Measurements from ENCODE around the gene COL17A1.

COL17A1 gene

GRCh38 chr10:104033966-104034365, 51.7 kb downstream of the COL17A1 start:
- no peak for DNase-seq (ENCODE audit: low read depth in 1 of 2, low spot score in 1 of 2)

DNA sequence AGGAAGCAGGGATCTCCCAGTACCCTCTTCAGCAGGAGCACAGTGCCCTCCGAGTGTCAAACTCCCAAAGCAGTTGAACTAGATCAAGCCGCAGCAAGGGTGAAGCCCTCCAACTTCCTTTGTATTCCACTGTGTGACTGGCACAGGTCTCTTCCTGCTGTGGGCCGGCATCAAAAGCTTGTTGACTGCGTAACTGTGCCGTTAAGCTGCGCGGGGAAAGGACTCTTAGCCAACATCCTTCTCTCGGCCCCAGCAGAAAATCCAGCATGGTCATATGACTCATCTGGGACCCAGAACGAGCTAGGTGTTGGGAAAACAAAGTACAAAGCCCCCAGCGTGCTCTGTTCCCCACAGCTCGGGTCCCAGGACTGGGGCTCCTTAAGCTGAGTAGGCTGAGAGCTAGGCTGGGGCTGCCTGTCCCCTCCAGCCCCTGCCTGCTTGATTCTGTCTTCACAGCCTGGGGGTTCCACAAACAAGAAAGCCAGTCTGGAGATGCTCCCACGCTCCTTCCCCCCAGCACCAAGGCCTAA, 52.2 kb downstream of the COL17A1 start:
- no peak for DNase-seq (ENCODE audit: low read depth in 1 of 2, low spot score in 1 of 2)

DNA sequence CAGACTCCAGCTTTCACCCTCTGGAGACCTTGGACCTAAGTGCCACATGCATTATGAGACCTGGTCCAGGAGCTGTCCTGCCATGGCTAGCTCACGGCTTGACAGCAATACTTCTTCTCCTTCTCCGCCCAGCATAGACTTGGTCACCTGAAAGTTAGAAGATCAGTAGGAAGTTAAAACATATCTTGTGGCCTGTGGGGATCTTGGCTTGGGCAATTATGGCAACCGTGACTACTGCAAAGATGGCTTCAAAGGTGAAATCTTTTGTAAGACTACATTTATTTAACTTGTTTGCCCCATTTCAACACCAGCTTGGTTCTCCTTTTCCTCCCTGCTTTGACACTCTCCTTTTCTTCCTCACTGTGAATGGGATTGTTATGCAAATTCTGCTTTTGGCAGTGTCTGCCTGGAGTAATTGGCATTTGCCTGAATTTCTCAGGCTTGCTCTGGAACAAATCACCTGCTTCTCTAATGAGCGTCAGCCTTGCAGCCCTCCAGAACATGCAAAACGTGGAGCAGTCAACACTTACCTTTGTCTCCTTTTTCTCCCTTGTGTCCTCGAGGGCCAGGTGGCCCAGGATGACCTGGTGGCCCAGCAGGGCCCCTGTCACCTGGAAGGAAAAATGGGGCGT, 53.4 kb downstream of the COL17A1 start:
- no peak for DNase-seq (ENCODE audit: low read depth in 1 of 2, low spot score in 1 of 2)

DNA sequence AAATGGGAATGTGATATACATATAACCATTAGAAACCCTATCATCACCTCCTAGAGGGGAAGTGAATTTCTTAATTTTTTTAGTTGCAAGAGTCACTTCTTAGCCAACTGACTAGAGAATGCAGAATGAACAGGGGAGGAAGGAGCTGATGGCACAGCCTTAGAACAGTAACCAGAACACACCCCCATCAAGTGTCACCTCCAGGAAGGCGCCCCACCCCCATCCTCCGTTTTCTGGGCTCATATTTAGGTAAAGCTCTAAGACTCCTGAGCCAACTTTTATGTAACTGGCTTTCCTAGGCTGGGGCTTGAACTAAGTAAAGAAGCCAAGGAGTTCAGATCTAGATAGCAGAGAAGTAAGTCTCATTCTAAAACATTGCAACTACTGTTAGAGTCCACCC, 54.0 kb downstream of the COL17A1 start:
- no peak for DNase-seq (ENCODE audit: low read depth in 1 of 2, low spot score in 1 of 2)

DNA sequence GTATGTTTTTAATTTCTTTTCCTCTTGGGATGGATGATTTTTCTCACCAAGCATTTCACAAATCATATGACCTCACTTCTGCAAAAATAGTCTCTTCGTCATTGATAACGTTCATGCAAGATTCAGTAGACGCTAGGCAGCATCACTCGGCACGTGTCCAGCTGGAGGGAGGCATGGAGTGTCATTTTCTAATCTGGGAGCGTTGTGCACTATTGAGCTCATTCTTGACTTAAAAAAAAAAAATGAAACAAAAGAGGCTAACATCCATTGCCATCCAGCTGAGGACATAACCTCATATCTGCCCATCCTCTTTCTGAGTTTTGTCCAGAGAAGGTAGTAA, 56.2 kb downstream of the COL17A1 start:
- DNase-seq (ENCODE audit: low read depth in 1 of 2, low spot score in 1 of 2), result no peak

GRCh38 chr10:104028823-104029520, 56.7 kb downstream of the COL17A1 start:
- DNase-seq (ENCODE audit: low read depth in 1 of 2, low spot score in 1 of 2), result no peak

DNA sequence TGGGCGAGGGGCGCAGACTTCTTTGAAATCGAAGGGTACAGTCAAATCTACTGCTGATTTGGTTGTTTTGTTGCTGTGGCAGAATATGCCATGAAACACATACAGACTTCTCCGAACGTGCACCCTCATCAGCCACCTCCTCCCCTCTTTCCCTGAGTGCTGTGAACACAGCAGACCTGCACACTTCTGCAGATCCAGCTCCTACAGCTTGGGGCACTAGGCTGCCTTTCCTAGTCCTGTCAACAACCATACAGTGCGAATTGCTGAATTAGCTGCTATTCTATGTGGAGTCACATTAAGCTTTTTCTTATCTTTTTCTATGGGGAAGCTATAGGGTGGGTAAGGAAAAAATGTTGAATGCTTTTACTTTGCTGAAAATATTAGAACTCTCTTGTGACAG, 57.5 kb downstream of the COL17A1 start:
- DNase-seq (ENCODE audit: low read depth in 1 of 2, low spot score in 1 of 2), result no peak

DNA sequence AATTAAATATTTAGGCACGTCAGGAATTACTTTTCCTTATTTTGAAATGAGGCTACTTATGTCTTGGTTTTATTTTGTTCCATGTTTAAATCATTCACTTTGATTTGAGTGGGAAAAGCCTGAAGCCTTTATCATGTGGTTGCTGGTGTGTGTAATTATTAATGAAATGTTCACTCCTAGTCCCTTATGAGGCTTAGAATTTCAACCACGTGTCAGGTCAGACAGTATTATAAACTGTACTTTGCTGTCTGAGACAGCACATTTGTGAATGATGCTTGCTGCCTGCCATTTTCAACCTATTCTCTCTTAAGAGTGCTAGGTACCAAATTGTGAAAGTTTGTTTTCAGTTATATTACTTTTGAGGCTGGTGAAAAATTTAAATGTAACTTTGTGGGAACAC, 58.9 kb downstream of the COL17A1 start:
- DNase-seq (ENCODE audit: low read depth in 1 of 2, low spot score in 1 of 2), result no peak

DNA sequence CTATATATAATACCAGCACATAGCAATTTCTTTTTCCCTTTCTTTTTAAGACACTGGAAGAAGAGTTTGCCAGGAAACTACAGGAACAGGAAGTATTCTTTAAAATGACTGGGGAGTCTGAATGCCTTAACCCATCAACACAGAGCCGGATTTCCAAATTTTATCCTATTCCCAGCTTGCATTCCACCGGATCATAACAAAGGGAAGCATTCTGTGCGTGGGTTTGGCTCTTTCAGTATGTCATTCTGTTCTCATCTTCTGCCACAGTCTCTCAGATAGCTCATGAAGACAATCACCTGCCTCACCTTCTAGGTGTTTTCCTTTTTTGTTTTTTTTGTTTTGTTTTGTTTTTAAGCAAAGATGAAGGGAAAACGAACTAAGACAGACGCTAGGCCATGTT, 60.2 kb downstream of the COL17A1 start:
- no peak for DNase-seq (ENCODE audit: low read depth in 1 of 2, low spot score in 1 of 2)

- no peak for DNase-seq (ENCODE audit: low read depth in 1 of 2, low spot score in 1 of 2)
Observed at GRCh38 chr10:104022026-104022425, 63.7 kb downstream of the COL17A1 start.

DNA sequence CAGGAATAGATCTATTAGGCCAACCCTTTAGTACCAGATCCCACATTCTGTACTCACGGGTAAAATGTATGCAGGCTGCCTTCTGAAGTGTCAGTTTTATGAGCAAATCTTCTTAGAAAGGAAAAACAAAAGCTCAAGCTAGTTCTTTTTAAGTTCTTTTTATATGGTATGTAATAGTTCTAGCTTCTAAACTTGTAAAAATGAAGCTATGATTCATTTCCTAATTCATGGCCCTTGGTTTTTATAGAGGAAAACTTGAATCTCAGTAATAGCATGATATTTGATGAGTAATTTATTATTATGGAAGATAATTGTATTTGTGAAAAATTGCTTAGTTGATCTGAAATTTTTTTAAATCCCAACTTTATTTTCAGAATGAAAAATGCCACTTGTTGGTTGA, 64.4 kb downstream of the COL17A1 start:
- no peak for DNase-seq (ENCODE audit: low read depth in 1 of 2, low spot score in 1 of 2)

GRCh38 chr10:104020020-104020419, 65.7 kb downstream of the COL17A1 start:
- no peak for DNase-seq (ENCODE audit: low read depth in 1 of 2, low spot score in 1 of 2)

- no peak for DNase-seq (ENCODE audit: low read depth in 1 of 2, low spot score in 1 of 2)
Observed at GRCh38 chr10:104018471-104018870, 67.2 kb downstream of the COL17A1 start.

DNA sequence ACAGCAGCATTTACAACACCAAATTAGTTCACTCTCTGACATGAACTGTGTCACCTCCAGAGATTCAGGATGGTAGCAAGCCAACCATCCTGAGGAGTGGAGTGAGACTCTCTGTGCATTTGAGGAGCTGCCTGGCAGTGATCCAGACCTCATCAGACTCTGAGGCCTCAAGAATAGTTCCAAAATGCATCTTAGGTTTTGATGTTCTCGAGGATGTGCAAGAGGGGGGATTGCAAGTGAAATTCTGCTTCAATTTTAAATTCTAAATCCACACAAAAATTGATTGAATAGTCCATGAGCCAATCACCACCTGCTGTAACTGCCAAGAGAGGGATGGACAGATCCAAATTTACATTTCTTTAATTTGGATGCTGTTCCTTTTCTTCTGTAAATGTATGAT, 69.0 kb downstream of the COL17A1 start:
- DNase-seq (ENCODE audit: low read depth in 1 of 2, low spot score in 1 of 2), result no peak

DNA sequence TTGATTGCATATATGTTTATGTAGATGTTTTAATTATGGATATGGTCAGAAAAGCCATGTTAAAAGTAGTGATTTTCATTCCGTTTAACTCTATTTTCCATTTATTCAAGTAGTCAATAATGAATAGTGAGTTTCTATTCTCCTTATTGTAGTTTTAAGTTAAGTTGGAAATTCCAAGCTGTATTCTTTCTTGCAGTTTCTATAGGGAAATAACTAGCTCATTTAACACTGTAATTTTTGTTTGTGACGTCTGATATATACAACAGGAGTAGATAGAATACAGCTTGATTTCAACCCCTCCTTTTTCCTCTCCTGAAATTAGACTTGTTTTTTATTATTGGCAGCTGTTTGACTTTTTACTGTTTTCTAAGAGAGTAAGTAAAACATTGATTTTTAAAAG, 71.5 kb downstream of the COL17A1 start:
- no peak for DNase-seq (ENCODE audit: low read depth in 1 of 2, low spot score in 1 of 2)

DNA sequence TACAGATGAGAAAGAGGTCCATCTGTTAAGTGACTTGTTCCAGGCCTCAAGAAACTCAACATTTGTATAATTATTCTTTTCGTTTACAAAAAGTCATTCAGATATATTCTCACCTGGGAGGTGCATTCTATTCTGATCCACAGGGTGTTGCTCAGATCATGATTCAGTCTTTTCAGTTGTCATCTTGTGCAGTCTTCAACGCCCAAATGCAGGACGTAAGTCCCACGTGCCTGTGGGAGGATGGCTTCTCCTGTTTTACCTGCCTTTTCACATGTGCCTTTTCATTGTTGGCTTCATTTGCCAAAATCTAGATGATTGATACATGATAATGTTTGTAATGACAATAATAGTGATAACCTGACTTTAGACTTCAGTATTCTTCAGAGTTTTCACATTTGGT, 72.2 kb downstream of the COL17A1 start:
- DNase-seq (ENCODE audit: low read depth in 1 of 2, low spot score in 1 of 2), result no peak

- no peak for DNase-seq (ENCODE audit: low read depth in 1 of 2, low spot score in 1 of 2)
Observed at GRCh38 chr10:104011904-104012303, 73.8 kb downstream of the COL17A1 start.

DNA sequence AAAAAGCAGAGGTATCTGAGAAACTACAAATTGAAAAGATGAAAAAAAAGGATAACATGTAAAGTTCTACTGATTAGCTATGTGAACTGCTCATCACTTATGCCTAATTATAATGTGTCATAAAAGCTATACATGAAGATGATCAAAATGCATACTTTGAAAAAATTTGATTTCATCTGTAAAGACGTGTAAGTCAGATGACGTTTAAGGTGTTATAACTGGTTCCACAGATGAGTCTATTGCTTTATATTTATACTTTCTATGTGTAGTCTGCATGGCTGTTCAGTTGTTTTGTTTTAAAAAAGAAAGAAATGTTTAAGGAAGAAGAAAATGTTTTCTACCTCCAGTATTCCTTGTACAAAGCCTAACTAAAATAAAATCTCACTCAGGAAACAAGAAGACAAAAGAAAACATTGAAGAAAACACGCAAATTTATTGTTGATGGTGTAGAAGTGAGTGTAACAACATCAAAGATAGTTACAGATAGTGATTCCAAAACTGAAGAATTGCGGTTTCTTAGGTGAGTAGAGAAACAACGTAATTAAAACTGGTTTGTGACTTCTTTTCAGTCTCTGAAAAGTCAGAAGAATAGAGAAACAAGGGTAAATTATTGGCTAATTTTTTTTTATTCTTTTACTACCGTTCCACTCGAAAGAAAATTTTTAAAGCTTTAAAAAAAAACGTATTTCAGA, 80.4 kb downstream of the COL17A1 start:
- no peak for DNase-seq (ENCODE audit: low read depth in 1 of 2, low spot score in 1 of 2)

DNA sequence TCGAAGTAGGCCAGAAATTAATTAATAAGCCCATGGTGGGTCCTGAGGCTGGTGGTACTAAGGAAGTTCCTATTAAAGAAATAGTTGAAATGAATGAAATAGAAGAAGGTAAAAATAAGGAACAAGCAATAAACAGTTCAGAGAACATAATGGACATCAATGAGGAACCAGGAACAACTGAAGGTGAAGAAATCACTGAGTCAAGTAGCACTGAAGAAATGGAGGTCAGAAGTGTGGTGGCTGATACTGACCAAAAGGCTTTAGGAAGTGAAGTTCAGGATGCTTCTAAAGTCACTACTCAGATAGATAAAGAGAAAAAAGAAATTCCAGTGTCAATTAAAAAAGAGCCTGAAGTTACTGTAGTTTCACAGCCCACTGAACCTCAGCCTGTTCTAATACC, 82.8 kb downstream of the COL17A1 start:
- no peak for DNase-seq (ENCODE audit: low read depth in 1 of 2, low spot score in 1 of 2)

DNA sequence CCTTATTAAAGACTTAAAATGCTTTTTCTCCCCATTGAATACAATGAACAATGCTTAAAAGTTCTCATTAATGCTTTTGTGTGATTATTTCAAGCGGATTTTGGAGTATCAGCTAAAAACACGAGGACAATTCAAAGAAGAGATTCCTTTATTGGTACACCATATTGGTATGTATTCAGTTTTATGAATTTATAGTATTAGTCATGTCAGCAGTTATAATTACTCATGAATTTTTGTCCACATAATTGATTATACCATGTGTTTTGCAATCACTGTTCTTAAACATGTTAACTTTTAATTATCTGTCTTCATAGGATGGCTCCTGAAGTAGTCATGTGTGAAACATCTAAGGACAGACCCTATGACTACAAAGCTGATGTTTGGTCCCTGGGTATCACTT, 86.9 kb downstream of the COL17A1 start:
- no peak for DNase-seq (ENCODE audit: low read depth in 1 of 2, low spot score in 1 of 2)

DNA sequence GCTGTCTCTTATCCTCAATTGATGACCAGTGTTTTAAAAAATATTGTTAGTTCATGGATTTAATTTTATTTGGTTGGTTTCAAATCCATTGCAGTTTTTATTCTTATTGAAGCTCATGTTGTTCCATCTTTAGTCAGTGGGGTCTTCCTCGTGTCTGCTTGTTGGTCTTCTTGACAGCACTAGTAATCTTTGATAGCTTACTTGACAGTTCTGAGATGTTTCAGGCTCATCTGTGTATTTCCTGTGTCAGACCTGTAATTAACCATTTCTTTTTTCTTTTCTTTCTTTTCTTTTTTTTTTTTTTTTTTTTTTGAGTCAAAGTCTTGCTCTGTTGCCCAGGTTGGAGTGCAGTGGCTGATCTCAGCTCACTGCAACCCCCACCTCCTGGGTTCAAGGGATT, 90.5 kb downstream of the COL17A1 start:
- no peak for DNase-seq (ENCODE audit: low read depth in 1 of 2, low spot score in 1 of 2)

DNA sequence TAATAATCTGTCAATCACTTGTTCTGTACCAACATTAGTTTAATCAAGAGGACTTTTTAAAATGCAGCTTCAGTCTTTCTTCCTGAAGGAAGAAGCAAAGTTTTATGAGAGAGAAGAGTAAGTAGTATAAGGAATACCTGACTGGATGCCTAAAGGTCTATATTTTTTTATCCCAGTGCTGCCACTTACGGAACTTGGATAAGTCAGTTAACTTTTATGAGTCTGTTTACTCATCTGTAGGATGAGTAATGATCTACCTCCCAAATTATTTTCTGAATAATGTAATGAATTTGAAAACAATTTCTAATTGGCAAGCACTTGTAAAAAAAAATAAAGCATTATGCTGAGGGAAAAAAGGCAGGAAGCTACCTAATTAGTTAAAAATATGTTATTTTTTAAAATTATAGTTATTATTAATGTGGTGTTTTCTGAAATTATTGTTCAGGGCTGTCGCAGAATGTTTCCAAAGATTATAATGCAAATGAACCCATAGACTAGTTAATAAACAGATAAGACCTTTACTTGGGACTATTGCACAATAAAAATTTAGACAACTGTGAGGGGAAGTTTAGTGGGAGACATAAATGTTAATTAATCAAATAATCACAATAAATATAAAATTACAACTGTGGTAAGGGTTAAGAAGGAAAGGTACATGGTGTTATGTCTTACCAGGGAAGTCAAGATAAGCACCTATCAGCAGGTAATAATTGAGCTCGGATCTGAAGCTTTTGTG, 94.1 kb downstream of the COL17A1 start:
- no peak for DNase-seq (ENCODE audit: low read depth in 1 of 2, low spot score in 1 of 2)

Measured in stimulated activated CD4-positive, alpha-beta T cell treated with anti-CD3 and anti-CD28 coated beads, Interleukin-15, amount 100 ng/mL, for 1 hour (primary cell).